Transverse colon (tissue), 4 donors: Measurements from ENCODE around the gene MRPL1. TPM values are rescaled to one million over a fixed set of nuclear protein-coding genes. Genes with fewer than 3 reads are reported as not detected.
A peak's percentile ranks its signal among the peaks of the same experiment; 100 is the strongest.

Source experiments
- DNase-seq: peaks from one replicate; pipeline ENCODE4 v3.0.0-alpha.2; 2019
- H3K27ac ChIP-seq, 4 donors: fragments of 200-600 bp; sonication (generic); 2 replicates each; pipeline ENCODE4 v1.5.1; 2016 to 2018; ENCODE audit warnings: inconsistent platforms in 4 of 4
- H3K27me3 ChIP-seq: fragments of 200-600 bp; sonication (generic); 2 replicates; pipeline ENCODE4 v1.5.1; 2017; ENCODE audit warnings: inconsistent platforms
- H3K36me3 ChIP-seq, 4 donors: fragments of 200-600 bp; sonication (generic); 2 replicates each; pipeline ENCODE4 v1.5.1; 2017 to 2019; ENCODE audit warnings: inconsistent platforms in 4 of 4
- H3K4me1 ChIP-seq, 4 donors: fragments of 200-600 bp; sonication (generic); 2 replicates each; pipeline ENCODE4 v1.5.1; 2017 to 2020; ENCODE audit warnings: inconsistent platforms in 4 of 4
- H3K4me3 ChIP-seq, 4 donors: fragments of 200-600 bp; sonication (generic); 1 replicate in 1 of 4; 2 replicates in 3 of 4; pipeline versions ENCODE4 v1.5.1 to v1.6.1; 2017 to 2019; ENCODE audit warnings: inconsistent platforms in 4 of 4
- H3K9me3 ChIP-seq, 2 donors: fragments of 200-600 bp; sonication (generic); 2 replicates each; pipeline ENCODE4 v1.5.1; 2017 to 2019; ENCODE audit warnings: inconsistent platforms in 2 of 2
- CTCF ChIP-seq, 5 experiments: fragments of 200-600 bp in 3 of 5; fragments of 450-650 bp in 2 of 5; sonication (generic) in 3 of 5; IDR thresholded peaks; 1 replicate in 2 of 5; 2 replicates in 3 of 5; pipeline ENCODE4 v1.5.1; 2016 to 2017; ENCODE audit warnings: antibody characterized with exemption in 5 of 5, inconsistent platforms in 3 of 5, mild to moderate bottlenecking in 2 of 5, moderate library complexity in 1 of 5
- EP300 ChIP-seq: sonication (generic); formaldehyde crosslinking; IDR thresholded peaks from one replicate; pipeline ENCODE4 v1.6.1; 2017; ENCODE audit warnings: antibody characterized with exemption, low read depth
- POLR2A ChIP-seq: fragments of 450-650 bp; IDR thresholded peaks from one replicate; pipeline ENCODE4 v1.6.1; 2016; ENCODE audit warnings: antibody characterized with exemption, mild to moderate bottlenecking, moderate library complexity
- POLR2AphosphoS5 ChIP-seq, 3 donors: sonication (generic); formaldehyde crosslinking; IDR thresholded peaks; one replicate each; pipeline ENCODE4 v1.6.1; 2016; ENCODE audit warnings: antibody characterized with exemption in 3 of 3
- WGBS, 2 donors: methylation state at CpG; one replicate each; pipeline ENCODE4 v1.1.5; 2018; ENCODE audit warnings: low coverage in 1 of 2; 5-methylcytosine and 5-hydroxymethylcytosine counted together
- in situ Hi-C, 4 donors: fragments of 200-750 bp; cut with MboI; loops; one replicate each; pipeline versions ENCODE4 v1.15.0 to v1.15.1; 2017; ENCODE audit warnings: low sequenced_read_pairs in 3 of 4, low pct_ligation_motif_present in 1 of 4, low pct_unique_long_range_greater_than_20kb in 1 of 4
- intact Hi-C: fragments of 100-400 bp; cut with DNase I; formaldehyde crosslinking; loops from one replicate; pipeline ENCODE4 v1.15.1; 2023; ENCODE audit warnings: low total_unique reads
- total RNA-seq, 4 donors: library from RNA; depleted of rRNA; stranded (reverse); fragments of >200 nt; gene quantifications; one replicate each; pipeline ENCODE4 v1.1.0, GENCODE V29; 2016

The MRPL1 gene
- total RNA-seq, 4 donors from 2014 or later: 3.7 to 31.8 (median 19.6) TPM

GRCh38 chr4:77877167-77877566, 14.5 kb downstream of the MRPL1 start:
- TF ChIP-seq POLR2AphosphoS5 (IDR thresholded peaks at IDR 0.05): no peak
- no peak for TF ChIP-seq CTCF (IDR thresholded peaks at IDR 0.05)
- TF ChIP-seq POLR2A: no peak
- TF ChIP-seq EP300: no peak
- H3K9me3 ChIP-seq: no peaks in the 10 kb centered on the region
- no peak overlapping the region for H3K4me3 ChIP-seq
- 89 to 95% methylated on average over 3 to 4 of the region's 4 CpGs for WGBS, 2 donors
- H3K36me3 ChIP-seq: peaks cover 0 to 21% (median 4%) of the 10 kb centered on the region in 4 donors
- no peak for DNase-seq
- peaks cover 0 to 5% (median 3%) of the 10 kb centered on the region in 4 donors for H3K4me1 ChIP-seq
- no peaks in the 10 kb centered on the region for H3K27me3 ChIP-seq
- no peak overlapping the region for H3K27ac ChIP-seq
- intact Hi-C loops: no loop called here
- in situ Hi-C loops: no loop called here

- TF ChIP-seq CTCF (IDR thresholded peaks at IDR 0.05) (no peak), POLR2AphosphoS5 (IDR thresholded peaks at IDR 0.05) (no peak), EP300 (no peak), POLR2A (no peak)
- in situ Hi-C loops (no loop called here), intact Hi-C loops (no loop called here)
- Histone ChIP-seq H3K27me3 (no peaks in the 10 kb centered on the region), H3K4me1 (peaks cover 0 to 9% (median 6%) of the 10 kb centered on the region in 4 donors), H3K27ac (no peak overlapping the region), H3K4me3 (no peak overlapping the region), H3K36me3 (peaks cover 0 to 20% (median 2%) of the 10 kb centered on the region in 4 donors), H3K9me3 (no peaks in the 10 kb centered on the region)
- WGBS, 2 donors: 92 to 97% methylated on average over 7 to 15 of the region's 15 CpGs
- DNase-seq: no peak
Measured at GRCh38 chr4:77877771-77878565, 15.3 kb downstream of the MRPL1 start.

GRCh38 chr4:77880784-77881183, 18.2 kb downstream of the MRPL1 start:
- intact Hi-C loops: no loop called here
- H3K27ac ChIP-seq: no peak overlapping the region
- no peaks in the 10 kb centered on the region for H3K9me3 ChIP-seq
- no peaks in the 10 kb centered on the region for H3K27me3 ChIP-seq
- in situ Hi-C loops: no loop called here
- no peak overlapping the region for H3K4me3 ChIP-seq
- no peak for DNase-seq
- H3K4me1 ChIP-seq: peaks cover 0 to 9% (median 6%) of the 10 kb centered on the region in 4 donors
- H3K36me3 ChIP-seq: peaks cover 0 to 20% (median 7%) of the 10 kb centered on the region in 4 donors
- TF ChIP-seq POLR2A: no peak

- in situ Hi-C loops (no loop called here), intact Hi-C loops (no loop called here)
- H3K27me3 ChIP-seq: no peaks in the 10 kb centered on the region
- no peaks in the 10 kb centered on the region for H3K9me3 ChIP-seq
- peak overlapping the region in 3 of 4 donors; percentile 2 to 58 (median 28) for H3K27ac ChIP-seq
- no peak overlapping the region for H3K4me3 ChIP-seq
- 67 to 69% methylated on average over 8 of the region's 8 CpGs for WGBS, 2 donors
- H3K4me1 ChIP-seq: peaks cover 0 to 9% (median 6%) of the 10 kb centered on the region in 4 donors
- DNase-seq: no peak
- TF ChIP-seq POLR2A: no peak
- peak in 3 of 5 experiments; percentile 7 to 44 (median 16) for TF ChIP-seq CTCF (IDR thresholded peaks at IDR 0.05)
- peaks cover 0 to 28% (median 7%) of the 10 kb centered on the region in 4 donors for H3K36me3 ChIP-seq
Measured at GRCh38 chr4:77881460-77882295, 19.0 kb downstream of the MRPL1 start.
